Measurements from ENCODE around the gene SLC10A3.

SLC10A3 gene

GRCh38 chrX:154488336-154489075 is 1.9 kb downstream of the SLC10A3 start:
- Histone ChIP-seq H3K4me3 (ENCODE audit: low read depth, low read length) (no peak overlapping the region), H3K4me1 (ENCODE audit: control insufficient read depth, insufficient read depth, low read length) (no peaks in the 10 kb centered on the region; the same call in 1 of the 2 replicates)
- POLR2A ChIA-PET = interaction anchor here (2.2 to 2.5 kb wide), 4 partner anchors 10 to 90 kb away, joined by 9 to 21 read pairs (median 13); partner anchors contain the start of genes DNASE1L1, LAGE3 and RPL10

GRCh38 chrX:154487518-154488290 is 2.7 kb downstream of the SLC10A3 start:
- no peaks in the 10 kb centered on the region; the same call in 1 of the 2 replicates for H3K4me1 ChIP-seq (ENCODE audit: control insufficient read depth, insufficient read depth, low read length)
- POLR2A ChIA-PET = interaction anchor here (0.9 to 1.3 kb wide), 4 partner anchors 9 to 117 kb away, joined by 3 to 8 read pairs (median 5); no protein-coding TSS in a partner anchor
- peaks cover 0 to 38% of the 10 kb centered on the region in 2 experiments; a peak in 1 of 3 replicates for H3K36me3 ChIP-seq (ENCODE audit: control insufficient read depth in 2 of 2, insufficient read depth in 1 of 2, low read length in 2 of 2)
- CTCF ChIA-PET = interaction anchor here (1.0 to 2.1 kb wide), 4 partner anchors 10 to 44 kb away, joined by 3 to 6 read pairs (median 4); no protein-coding TSS in a partner anchor
- no peak overlapping the region for H3K27ac ChIP-seq (ENCODE audit: extremely low read depth, low read depth, low read length)
- TF ChIP-seq ZNF214 (tag by site-specific recombination; IDR thresholded peaks at IDR 0.05; ENCODE audit: borderline replicate concordance) (no peak), ZSCAN18 (tag by site-specific recombination; IDR thresholded peaks at IDR 0.05) (no peak), ZNF2 (tag by site-specific recombination; IDR thresholded peaks at IDR 0.05) (no peak), OVOL3 (tag by site-specific recombination; IDR thresholded peaks at IDR 0.05) (no peak), ZNF366 (tag by site-specific recombination; conservative IDR thresholded peaks at IDR 0.05) (no peak), ZNF843 (tag by site-specific recombination; IDR thresholded peaks at IDR 0.05) (no peak), IKZF3 (tag by site-specific recombination; IDR thresholded peaks at IDR 0.05) (no peak), ZNF426 (tag by site-specific recombination; IDR thresholded peaks at IDR 0.05) (no peak), ZBTB1 (tag by site-specific recombination; IDR thresholded peaks at IDR 0.05) (no peak)
- no peaks in the 10 kb centered on the region; the same call in 1 of the 2 replicates for H3K9me3 ChIP-seq (ENCODE audit: control insufficient read depth, insufficient read depth, low read depth, low read length)
- H3K4me3 ChIP-seq (ENCODE audit: low read depth, low read length) = no peak overlapping the region

More at GRCh38 chrX:154488336-154489075, 1.9 kb downstream of the SLC10A3 start:
- Histone ChIP-seq H3K9me3 (ENCODE audit: control insufficient read depth, insufficient read depth, low read depth, low read length) (no peaks in the 10 kb centered on the region; the same call in 1 of the 2 replicates), H3K27ac (ENCODE audit: extremely low read depth, low read depth, low read length) (no peak overlapping the region), H3K36me3 (ENCODE audit: control insufficient read depth in 2 of 2, insufficient read depth in 1 of 2, low read length in 2 of 2) (peaks cover 0 to 36% of the 10 kb centered on the region in 2 experiments; a peak in 1 of 3 replicates)
- CTCF ChIA-PET = interaction anchor here (1.0 to 2.5 kb wide), 3 partner anchors 11 to 38 kb away, joined by 3 to 8 read pairs (median 6); no protein-coding TSS in a partner anchor
- TF ChIP-seq ZNF792 (tag by site-specific recombination; IDR thresholded peaks at IDR 0.05) (no peak), ZSCAN5A (tag by site-specific recombination; IDR thresholded peaks at IDR 0.05) (no peak), ZNF560 (tag by site-specific recombination; IDR thresholded peaks at IDR 0.05; ENCODE audit: borderline replicate concordance) (no peak), ZNF791 (tag by site-specific recombination; IDR thresholded peaks at IDR 0.05) (no peak), ZNF138 (tag by site-specific recombination; IDR thresholded peaks at IDR 0.05; ENCODE audit: borderline replicate concordance) (no peak), ZNF785 (tag by site-specific recombination; IDR thresholded peaks at IDR 0.05) (no peak), ZXDB (tag by site-specific recombination; IDR thresholded peaks at IDR 0.05) (no peak), ZNF10 (tag by site-specific recombination; IDR thresholded peaks at IDR 0.05) (no peak), GLIS2 (tag by site-specific recombination; IDR thresholded peaks at IDR 0.05) (peak; percentile 66), ZBTB48 (tag by site-specific recombination; IDR thresholded peaks at IDR 0.05) (no peak), GLIS1 (tag by site-specific recombination; IDR thresholded peaks at IDR 0.05) (peak; percentile 35), ZSCAN16 (tag by site-specific recombination; IDR thresholded peaks at IDR 0.05) (no peak), ZNF2 (tag by site-specific recombination; IDR thresholded peaks at IDR 0.05) (no peak)

Measured in HEK293 (cell line).